GM12874 (cell line): Measurements from ENCODE around the gene CCDC85C.

Experiments used
- CTCF ChIP-seq: IDR thresholded peaks from 2 replicates; pipeline ENCODE4 v1.5.1; 2011; ENCODE audit warnings: low read depth, mild to moderate bottlenecking, control low read depth, low read length, moderate library complexity; ENCODE audit not compliant: insufficient read depth

CCDC85C gene

GRCh38 chr14:99564926-99565259 is 39.1 kb downstream of the CCDC85C start:
- no peak for TF ChIP-seq CTCF

- no peak for TF ChIP-seq CTCF
Measured at GRCh38 chr14:99564256-99564925, 39.6 kb downstream of the CCDC85C start.

- TF ChIP-seq CTCF, result no peak
Measured at GRCh38 chr14:99563749-99564129, 40.3 kb downstream of the CCDC85C start.

- no peak for TF ChIP-seq CTCF
Measured at GRCh38 chr14:99562856-99563748, 40.9 kb downstream of the CCDC85C start.

DNA sequence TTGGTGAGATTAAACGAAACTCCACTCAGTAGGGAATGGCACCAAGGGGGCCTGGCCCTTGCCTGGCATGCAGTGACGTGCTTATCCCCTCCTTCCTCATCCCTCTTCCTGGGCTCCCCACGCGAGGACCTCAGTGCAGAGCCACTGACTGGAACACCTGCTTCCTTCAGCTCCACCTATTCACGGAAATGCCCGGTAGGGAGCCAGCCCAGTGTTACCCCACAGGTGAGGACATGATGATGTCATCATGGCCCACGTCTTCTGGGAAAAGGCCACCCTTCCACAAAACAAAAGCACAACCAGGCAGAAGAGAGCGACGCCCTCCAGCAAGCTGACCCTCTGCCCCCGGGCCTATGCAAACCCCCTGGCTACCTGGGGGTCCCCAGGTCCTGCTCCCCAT is 42.1 kb downstream of the CCDC85C start:
- TF ChIP-seq CTCF, result no peak

- TF ChIP-seq CTCF, result no peak
Measured at GRCh38 chr14:99560922-99561683, 42.9 kb downstream of the CCDC85C start.

DNA sequence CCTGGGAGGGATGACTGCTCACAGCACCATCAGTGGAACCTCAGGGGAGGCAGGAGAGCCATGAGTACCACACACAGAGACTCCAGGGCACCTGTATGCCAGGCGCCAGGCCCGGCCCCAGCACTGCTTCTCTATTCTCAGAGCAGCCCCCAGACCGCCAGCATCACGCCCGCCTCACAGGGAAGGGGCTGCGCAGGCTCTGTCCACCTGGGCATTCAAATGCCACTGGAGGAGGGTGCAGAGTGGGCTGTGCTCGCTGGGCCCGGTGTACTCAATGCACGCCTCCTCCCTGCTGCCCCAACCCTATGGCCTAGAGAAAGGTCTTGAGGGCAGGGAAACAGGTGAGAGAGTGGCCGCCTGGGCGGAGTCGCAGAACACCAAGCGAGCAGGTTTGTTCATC is 43.6 kb downstream of the CCDC85C start:
- TF ChIP-seq CTCF, result no peak
